Measurements from ENCODE around the gene FCGR3B.
"Not testable (repeated sequence)": the region's sequence is repeated elsewhere in the genome, so short reads cannot be mapped to it uniquely, and the experiment has no call there.

FCGR3B gene

DNA sequence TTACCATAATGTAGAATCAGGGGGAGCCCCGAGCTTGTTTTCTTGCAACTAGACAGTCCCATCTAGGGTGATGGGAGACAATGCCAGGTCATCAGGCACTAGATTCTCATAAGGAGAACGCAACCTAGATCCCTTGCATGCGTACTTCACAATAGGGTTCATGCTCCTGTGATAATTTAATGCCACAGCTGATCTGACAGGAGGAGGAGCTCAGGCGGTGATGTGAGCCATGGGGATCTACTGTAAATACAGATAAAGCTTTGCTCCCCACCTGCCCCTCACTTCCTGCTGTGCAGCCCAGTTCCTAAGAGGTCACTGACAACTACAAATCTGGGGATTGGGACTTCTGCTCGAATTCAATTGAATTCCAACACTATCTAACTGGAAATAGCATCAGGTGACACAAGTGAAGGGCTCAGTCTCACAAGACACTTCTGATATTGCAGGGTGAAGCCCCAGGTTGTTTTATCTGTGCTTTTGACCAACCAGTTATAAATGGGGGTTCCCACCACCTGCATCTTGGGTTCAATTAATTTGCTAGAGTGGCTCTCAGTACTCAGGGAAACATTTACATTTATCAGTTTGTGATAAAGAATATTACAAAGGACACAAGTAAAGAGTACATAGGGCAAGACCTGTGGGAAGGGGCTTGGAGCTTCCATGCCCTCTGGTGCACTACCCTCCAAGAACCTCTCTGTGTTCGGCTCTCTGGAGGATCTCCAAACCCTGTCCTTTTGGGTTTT is 7.4 kb upstream of the FCGR3B start:
- not testable (repeated sequence) for DNase-seq

DNA sequence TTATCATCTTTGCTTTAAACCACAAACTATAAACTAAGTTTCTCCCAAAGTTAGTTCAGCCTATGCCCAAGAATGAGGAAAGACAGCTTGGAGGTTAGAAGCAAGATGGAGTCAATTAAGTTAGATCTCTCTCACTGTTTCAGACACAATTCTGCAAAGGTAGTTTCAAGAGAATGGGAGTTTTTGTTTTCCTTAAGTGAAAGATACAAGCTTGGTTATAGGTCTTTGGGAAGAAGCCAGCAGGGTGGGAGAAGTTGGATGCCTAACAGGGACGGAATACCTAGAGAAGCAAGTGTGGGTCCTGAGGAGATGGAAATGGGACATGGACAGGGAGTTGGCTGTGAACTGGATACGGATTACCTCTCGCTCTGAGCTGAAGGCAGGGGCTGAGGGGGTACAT is 6.0 kb upstream of the FCGR3B start:
- DNase-seq: not testable (repeated sequence)

GRCh38 chr1:161636189-161636782 is 5.3 kb upstream of the FCGR3B start:
- DNase-seq: not testable (repeated sequence)

- DNase-seq: not testable (repeated sequence)
Measured at GRCh38 chr1:161634993-161635392, 4.0 kb upstream of the FCGR3B start.

GRCh38 chr1:161630128-161630742 is 741 bp downstream of the FCGR3B start:
- not testable (repeated sequence) for DNase-seq

DNA sequence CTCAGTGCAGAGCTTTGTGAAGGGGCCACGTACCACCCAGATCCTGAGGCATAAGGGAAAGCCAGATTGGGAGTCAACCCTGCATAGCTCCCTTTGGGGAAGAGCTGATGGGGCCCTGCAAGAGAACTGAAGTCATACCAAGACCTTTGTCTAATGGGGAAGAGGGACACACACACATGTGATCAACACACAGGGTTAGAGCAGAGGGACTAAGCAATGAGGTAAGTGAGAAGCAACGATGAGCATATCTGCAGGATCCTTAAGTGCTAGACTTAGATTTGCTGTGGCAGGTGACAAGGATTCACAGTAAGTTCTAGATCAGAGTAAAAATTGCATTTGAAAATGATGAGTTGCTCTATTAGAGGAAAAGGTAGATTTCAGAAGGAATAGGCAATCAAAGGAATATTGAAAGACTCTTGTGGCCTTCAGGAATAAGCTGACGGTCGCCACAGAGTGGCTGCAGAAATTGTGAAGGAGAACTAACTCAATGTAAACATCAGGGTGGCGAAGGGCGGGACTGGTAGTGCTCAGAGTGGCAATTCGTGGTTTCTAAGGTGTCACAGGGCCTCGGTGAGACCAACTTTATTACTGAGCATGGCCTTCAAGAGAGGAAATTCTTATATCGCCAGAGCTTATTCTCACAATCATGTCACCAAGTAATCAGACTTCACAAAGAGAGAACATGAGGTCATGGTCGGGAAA is 4.4 kb downstream of the FCGR3B start:
- DNase-seq: not testable (repeated sequence)

- DNase-seq: not testable (repeated sequence)
Measured at GRCh38 chr1:161624605-161625004, 6.4 kb downstream of the FCGR3B start.

- not testable (repeated sequence) for DNase-seq
Measured at GRCh38 chr1:161623401-161624051, 7.5 kb downstream of the FCGR3B start.

DNA sequence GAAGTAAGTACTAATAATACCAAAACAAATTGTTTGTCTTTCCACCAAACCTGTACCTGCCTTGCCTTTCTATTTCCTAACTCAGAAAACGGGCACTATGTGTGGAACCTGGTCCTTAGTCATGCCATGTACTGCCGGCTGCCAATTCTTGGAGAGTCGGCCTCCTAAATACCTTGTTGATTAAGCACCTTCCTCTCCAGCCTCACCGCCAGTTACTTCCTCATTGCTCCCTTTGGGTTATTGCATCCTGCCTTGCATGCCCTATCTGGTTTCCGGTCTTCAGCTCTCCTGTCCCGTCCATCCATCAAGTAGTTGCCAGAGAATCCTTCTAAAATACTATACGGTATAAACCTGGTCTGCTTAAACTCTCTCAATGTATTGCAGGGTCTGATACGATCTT is 8.9 kb downstream of the FCGR3B start:
- not testable (repeated sequence) for DNase-seq

DNA sequence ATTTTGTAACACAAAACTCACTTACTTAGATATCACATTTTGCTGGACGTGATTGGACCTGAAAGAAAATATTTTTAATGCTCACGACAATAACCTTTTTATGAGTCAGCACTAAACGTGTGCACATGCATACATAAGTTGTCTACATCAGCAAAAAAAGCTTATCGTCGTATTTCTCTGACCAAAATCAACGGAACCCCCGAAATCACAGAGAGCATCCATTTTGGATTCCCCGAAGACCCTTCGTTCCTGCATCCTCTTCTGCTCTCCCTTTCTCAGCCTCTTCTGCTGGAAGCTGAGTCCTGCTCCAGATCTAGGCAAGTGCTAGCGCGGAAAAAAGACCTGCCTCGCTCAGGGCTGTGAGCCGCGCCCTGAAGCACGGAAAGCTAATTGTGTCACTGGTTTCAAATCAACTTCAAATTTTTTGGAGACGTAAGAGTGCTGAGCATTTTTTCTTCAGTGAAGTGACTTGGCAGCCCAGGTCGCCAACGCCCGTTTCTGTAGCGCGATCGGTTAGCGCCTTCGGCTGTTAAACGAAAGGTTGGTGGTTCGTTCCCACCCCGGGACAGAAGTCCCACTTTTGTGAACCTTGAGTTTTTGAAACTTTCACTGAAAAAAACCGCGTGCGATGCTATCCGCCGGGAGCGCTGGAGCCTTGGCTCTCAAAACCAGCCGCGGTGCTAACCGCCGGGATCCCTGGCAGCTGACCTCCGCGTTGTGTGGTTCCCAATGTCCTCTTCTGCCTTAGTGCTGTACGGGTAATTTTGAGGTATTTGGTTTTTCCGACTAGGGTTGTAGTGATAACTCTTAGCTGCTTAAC is 9.6 kb downstream of the FCGR3B start:
- DNase-seq: not testable (repeated sequence)

DNA sequence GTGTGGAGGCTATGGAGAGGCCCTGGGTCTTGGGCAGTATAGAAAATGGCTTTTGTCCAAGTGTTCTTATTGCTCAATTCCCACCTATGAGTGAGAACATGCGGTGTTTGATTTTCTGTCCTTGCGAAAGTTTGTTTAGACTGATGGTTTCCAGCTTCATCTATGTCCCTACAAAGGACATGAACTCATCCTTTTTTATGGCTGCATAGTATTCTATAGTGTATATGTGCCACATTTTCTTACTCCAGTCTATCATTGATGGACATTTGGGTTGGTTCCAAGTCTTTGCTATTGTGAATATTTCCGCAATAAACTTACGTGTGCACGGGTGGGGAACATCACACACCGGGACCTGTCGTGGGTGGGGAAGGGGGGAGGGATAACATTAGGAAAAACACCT is 10.6 kb downstream of the FCGR3B start:
- DNase-seq: not testable (repeated sequence)

DNA sequence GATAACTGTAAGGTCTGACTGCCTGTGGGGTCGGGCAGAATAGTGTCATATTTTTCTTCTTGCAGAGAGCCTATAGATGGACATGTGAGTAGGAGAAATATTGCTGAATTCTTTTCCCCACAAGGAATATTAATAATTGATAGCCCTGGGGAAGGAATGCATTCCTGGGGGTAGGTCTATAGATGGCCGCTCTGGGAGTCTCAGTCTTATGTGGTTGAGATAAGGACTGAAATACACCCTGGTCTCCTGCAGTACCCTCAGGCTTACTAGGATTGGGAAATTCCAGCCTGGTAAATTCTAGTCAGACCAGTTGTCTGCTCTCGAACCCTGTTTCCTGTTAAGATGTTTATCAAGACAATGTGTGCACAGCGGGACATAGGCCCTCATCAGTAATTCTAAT is 12.5 kb downstream of the FCGR3B start:
- DNase-seq: not testable (repeated sequence)

DNA sequence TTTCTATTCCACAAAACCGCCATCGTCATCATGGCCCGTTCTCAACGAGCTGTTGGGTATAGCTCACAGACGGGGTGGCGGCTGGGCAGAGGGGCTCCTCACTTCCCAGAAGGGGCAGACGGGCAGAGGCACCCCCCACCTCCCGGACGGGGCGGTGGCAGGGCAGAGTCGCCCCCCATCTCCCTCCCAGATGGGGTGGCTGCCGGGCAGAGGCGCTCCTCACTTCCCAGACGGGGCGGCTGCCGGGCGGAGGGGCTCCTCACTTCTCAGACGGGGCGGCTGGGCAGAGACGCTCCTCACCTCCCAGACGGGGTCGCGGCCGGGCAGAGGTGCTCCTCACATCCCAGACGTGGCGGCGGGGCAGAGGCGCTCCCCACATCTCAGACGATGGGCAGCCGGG is 14.6 kb downstream of the FCGR3B start:
- not testable (repeated sequence) for DNase-seq

GRCh38 chr1:161613142-161613514 is 17.8 kb downstream of the FCGR3B start:
- not testable (repeated sequence) for DNase-seq

- DNase-seq: not testable (repeated sequence)
Measured at GRCh38 chr1:161612322-161613141, 18.4 kb downstream of the FCGR3B start.

DNA sequence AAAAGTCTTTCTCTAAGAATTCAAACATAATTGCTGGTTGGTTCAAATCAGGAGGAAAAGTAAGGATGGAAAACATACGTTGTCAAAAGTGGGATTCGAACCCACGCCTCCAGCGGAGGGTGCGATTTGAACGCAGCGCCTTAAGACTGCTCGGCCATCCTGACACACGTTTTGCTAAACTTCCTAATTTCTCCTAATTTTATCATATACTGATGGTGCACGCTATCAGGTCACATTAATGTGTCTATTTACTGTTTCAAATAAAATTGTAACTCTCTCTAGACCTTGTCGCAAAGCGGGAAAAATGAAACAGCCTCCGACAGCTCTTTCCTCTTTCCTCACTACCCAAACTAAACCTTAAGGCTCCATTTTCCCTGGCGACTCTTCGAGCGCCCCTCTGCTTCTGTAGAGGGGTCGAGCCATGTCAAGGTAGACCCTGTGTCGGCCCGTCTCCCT is 19.1 kb downstream of the FCGR3B start:
- DNase-seq: not testable (repeated sequence)

DNA sequence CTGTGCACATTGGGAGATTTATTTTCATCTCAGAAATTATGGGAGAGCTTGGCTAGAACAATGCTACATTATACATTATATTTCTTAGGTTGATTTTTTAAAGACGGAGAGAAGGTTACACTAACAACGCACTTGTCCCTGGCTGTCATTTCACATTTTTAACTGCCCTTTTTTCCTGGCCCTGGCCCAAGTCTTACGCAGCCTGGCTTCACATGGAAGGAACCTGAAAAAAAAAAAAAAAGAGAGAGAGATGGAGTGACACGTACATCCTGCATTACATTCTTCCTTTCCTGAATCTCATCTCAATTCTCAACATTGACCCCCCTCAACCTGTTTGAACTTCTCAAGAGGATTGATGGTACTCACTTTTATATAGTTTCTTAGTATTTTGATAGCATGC is 20.8 kb downstream of the FCGR3B start:
- not testable (repeated sequence) for DNase-seq

DNA sequence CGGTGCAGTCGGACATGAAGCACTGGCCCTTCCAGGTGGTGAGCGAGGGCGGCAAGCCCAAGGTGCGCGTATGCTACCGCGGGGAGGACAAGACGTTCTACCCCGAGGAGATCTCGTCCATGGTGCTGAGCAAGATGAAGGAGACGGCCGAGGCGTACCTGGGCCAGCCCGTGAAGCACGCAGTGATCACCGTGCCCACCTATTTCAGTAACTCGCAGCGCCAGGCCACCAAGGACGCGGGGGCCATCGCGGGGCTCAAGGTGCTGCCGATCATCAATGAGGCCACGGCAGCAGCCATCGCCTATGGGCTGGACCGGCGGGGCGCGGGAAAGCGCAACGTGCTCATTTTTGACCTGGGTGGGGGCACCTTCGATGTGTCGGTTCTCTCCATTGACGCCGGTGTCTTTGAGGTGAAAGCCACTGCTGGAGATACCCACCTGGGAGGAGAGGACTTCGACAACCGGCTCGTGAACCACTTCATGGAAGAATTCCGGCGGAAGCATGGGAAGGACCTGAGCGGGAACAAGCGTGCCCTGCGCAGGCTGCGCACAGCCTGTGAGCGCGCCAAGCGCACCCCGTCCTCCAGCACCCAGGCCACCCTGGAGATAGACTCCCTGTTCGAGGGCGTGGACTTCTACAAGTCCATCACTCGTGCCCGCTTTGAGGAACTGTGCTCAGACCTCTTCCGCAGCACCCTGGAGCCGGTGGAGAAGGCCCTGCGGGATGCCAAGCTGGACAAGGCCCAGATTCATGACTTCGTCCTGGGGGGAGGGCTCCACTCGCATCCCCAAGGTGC is 24.2 kb downstream of the FCGR3B start:
- not testable (repeated sequence) for DNase-seq

DNA sequence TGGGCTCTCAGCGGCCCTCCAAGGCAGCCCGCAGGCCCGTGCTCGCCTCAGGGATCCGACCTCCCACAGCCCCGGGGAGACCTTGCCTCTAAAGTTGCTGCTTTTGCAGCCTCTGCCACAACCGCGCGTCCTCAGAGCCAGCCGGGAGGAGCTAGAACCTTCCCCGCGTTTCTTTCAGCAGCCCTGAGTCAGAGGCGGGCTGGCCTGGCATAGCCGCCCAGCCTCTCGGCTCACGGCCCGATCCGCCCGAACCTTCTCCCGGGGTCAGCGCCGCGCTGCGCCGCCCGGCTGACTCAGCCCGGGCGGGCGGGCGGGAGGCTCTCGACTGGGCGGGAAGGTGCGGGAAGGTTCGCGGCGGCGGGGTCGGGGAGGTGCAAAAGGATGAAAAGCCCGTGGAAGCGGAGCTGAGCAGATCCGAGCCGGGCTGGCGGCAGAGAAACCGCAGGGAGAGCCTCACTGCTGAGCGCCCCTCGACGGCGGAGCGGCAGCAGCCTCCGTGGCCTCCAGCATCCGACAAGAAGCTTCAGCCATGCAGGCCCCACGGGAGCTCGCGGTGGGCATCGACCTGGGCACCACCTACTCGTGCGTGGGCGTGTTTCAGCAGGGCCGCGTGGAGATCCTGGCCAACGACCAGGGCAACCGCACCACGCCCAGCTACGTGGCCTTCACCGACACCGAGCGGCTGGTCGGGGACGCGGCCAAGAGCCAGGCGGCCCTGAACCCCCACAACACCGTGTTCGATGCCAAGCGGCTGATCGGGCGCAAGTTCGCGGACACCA is 25.0 kb downstream of the FCGR3B start:
- not testable (repeated sequence) for DNase-seq
